IPS-11a (cell line): ENCODE data around the gene ZNF521.

Experiments
- H3K4me3 ChIP-seq: one replicate; pipeline ENCODE4 v1.5.1; 2013; ENCODE audit warnings: low read depth, low read length, control low read depth

ZNF521 gene

GRCh38 chr18:25171334-25171733 lies 180.6 kb downstream of the ZNF521 start:
- H3K4me3 ChIP-seq, result no peak overlapping the region

DNA sequence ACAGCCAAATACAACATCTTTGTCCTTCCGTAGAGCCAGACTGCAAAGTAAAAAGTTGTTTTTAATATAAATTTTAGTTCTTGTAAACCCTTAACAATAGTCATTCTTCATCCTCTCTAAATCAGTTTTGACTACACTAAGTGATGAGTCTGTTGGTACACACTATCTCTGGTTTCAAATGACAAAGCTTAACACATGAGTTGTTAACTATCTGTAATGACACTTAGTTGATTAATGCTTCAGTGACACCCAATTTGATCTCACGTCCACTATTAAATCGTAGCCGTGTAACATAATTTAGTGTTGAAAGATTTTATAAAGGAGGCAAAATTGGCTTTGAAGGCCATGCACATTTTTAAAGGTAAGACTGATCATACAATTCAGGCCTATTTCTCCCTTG lies 181.6 kb downstream of the ZNF521 start:
- H3K4me3 ChIP-seq, result no peak overlapping the region

GRCh38 chr18:25169701-25170100 lies 182.3 kb downstream of the ZNF521 start:
- H3K4me3 ChIP-seq, result no peak overlapping the region

DNA sequence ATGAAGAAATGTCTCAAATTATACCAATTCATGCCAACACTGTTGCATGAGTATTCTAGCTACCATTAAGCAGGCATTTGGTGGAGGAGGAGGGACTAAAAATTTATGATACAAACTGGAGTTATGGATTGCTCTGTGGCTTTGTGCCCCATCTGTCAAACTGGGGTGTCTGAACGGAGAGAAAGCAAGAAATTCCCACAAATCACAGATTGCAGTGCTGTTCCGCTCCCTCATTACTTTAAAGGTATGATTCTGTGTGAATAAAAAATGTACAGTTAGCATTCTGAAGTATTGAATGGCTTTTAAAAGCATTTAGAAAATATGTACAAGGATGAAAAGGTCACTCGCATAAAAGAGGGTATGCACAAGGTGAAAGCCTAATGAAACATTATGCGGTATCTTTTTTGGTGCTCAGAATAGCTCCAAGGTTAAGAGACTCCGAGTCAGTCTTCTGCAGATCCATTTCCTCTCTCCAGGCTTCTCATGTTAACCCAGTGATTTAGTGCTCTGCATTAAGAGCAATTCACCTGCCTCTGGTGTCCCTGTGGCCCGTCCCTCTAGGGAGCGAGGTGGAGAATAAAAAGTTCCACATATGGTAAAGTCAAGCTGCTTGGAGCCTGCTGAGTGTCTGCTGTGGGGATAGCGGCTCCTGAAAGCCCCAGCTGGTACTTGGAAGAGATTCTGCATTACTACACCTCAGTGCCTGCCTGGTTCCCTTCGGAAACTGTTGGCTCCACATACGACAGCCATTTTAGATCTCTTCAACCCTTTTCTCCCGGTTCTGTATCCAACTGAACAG lies 184.2 kb downstream of the ZNF521 start:
- H3K4me3 ChIP-seq, result no peak overlapping the region

- H3K4me3 ChIP-seq, result no peak overlapping the region
Measured at GRCh38 chr18:25166113-25166512, 185.9 kb downstream of the ZNF521 start.

DNA sequence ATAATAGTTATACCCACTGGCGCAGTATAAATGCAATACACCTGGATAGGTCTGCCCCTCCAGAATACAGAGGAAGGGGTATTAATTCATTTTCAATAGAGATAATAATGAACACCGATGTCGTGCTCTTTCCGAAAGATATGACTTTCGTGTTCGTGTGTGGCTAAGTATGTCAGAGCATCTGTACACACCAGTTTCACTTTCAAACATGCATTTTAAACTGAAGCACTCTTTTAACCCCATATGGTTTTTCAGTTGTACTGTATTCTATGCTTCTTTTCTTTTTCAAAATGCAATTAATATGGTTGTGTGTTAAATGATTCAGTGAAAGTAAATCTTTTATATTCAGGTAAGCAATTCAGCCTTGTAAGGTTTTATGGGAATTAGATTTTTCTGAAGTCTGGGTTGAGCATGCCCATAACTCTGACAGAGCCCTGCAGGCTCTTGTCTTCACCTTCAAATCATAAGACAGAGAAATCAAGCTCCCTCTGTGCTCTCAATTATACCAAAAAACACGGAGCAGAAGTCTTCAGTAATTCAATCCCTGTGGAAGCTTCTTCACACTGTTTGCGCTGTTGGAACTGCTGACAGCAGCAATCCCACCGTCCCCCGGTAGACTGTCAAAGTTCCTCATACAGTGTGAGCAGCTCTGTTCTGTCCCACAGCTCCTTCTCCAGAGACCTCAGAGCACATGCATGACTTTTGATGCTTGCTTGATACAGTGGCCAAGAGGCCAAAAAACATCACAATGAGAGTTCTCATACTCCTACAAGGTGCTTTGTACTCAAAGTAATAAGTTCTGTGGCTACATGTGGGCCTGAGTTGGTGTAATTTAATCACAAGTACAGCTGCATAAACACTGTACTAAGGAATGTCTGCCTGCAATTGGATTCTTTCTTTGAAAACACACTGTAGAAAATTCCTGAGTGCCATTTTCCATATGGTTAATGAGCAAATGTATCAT lies 186.8 kb downstream of the ZNF521 start:
- no peak overlapping the region for H3K4me3 ChIP-seq

- no peak overlapping the region for H3K4me3 ChIP-seq
Measured at GRCh38 chr18:25164211-25164847, 187.6 kb downstream of the ZNF521 start.

DNA sequence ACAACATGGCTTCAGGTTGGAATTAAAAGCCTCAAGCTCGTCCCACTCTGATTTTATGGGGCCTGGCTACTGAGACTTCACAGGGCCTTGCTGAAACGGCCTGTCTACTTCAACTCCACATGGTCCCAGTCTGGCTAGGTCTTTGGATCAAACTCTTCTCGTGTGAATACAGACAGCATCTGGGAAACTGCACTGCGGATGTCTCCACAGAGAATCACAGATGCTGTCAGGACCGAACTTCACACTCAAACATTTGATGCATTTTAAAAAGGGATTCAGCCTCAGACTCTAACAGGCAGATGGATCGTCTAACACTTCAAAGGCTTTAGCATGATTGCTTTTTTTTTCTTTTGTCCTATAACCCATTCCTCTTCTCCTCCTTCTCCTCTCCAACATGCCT lies 198.5 kb downstream of the ZNF521 start:
- no peak overlapping the region for H3K4me3 ChIP-seq

DNA sequence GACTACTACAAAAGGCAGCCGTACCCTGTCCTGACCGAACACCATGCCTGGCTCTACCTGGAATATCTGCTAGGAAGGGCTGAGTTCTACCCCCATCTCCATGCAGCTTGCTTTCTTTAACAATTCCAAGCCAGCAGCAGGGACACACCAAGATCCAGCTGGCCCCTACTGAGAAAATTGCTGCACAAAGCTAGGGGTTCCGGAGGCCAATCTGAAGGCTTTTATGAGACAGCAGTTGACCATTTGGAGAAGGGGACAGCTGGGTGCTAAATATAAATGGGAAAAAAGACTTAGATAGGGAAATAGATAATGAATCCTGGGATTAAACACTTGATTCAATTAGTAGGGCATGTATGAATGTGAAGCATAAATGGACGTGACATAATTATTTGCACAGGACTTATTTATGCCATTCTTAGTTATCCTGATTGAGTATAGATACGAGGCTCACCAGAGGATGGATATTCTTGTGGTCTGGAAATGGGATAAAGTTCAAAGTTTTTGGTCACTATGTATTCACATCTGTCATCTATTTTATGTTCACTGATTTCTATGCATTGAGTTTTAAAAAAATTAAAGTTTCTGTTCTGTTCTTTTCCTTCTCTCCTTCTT lies 204.0 kb downstream of the ZNF521 start:
- no peak overlapping the region for H3K4me3 ChIP-seq

DNA sequence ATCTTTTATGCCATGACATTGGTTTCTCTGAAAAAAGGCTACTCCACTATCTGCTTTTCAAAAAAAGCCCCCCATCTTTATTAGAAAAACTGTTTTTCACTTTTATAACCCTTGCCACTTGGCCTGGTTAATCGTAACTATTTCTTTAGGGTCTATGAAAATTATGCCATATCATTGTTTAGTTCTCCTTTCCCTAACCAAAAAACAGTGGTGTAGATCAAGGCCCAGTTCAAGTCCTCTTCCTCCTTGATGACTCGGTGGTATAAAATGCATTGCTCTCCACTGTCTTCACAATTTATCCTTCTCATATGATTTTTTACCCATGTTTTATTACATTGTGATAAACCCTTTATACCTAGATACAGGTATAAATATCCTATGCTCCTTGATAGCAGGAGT lies 205.5 kb downstream of the ZNF521 start:
- no peak overlapping the region for H3K4me3 ChIP-seq

DNA sequence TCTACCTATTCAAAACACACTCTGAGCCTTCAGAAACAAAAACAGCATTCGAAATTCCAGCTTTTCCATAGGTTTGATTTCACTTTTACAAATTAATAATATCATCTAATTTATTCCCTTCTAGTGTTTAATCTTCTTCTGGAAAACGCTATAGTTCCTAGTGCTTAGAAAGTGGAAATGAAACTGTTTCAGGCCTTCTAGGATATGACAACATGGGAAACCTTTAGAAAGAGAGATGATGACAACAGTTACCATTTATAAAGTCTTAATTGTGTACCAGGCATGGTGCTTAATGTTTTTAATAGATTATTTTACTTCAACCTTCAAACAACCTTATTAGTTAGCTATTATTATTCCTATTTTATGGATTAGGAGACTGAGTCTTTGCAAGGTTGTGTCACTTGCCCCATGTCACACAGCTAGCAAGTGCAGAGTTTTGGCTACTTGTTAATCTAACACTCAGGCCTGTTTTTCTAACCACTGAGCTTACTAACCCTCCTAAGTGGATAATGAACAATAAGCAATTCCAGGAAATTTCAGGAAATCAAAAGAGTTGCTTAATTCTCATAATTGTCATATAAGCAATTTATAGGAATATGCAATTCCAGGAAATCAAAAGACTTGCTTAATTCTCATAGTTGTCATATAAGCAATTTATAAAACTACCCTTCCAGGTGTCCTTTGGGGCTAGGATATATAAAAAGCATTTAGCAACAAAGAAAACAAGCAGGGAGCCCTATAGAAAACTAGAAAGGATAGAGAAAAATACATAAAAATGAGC lies 206.0 kb downstream of the ZNF521 start:
- H3K4me3 ChIP-seq, result no peak overlapping the region

DNA sequence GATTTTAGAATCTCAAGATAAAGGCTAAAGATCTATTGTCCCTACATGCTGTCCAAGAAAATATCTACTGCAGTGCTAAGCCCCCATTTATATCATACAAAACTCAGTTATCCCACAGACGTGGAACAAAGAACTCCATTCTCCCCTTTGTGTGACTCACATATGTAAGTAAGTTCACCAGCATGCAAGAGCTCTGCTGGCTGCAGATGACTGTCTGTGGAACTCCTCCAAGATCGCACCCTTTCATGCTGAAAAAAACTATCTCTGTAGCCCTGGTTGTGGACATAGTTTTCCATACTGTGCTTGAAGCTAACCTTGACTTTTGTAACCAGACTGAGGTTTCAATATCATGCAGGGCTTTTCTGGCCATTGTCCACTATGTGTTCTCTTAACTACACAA lies 207.1 kb downstream of the ZNF521 start:
- H3K4me3 ChIP-seq, result no peak overlapping the region

DNA sequence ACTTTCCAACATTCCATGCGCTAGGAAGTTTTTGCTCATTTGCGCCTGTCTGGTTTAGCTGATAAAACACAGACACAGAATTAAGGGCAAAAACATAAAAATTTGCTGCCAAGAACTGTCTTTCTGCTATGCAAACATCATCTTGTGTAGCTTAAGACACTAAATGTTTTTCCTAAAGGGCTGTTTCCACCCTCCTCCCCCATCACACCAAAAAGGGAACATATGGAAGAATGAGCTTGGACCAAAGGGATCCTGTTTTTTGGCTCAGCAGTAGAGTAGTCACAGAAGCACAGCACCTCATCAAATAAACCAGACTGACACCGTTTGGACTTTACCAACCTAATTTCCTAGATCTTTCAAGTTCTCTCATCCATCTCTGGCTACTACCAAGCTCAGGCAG lies 210.1 kb downstream of the ZNF521 start:
- no peak overlapping the region for H3K4me3 ChIP-seq

- no peak overlapping the region for H3K4me3 ChIP-seq
Measured at GRCh38 chr18:25141399-25141798, 210.6 kb downstream of the ZNF521 start.

- no peak overlapping the region for H3K4me3 ChIP-seq
Measured at GRCh38 chr18:25140962-25141308, 211.0 kb downstream of the ZNF521 start.

DNA sequence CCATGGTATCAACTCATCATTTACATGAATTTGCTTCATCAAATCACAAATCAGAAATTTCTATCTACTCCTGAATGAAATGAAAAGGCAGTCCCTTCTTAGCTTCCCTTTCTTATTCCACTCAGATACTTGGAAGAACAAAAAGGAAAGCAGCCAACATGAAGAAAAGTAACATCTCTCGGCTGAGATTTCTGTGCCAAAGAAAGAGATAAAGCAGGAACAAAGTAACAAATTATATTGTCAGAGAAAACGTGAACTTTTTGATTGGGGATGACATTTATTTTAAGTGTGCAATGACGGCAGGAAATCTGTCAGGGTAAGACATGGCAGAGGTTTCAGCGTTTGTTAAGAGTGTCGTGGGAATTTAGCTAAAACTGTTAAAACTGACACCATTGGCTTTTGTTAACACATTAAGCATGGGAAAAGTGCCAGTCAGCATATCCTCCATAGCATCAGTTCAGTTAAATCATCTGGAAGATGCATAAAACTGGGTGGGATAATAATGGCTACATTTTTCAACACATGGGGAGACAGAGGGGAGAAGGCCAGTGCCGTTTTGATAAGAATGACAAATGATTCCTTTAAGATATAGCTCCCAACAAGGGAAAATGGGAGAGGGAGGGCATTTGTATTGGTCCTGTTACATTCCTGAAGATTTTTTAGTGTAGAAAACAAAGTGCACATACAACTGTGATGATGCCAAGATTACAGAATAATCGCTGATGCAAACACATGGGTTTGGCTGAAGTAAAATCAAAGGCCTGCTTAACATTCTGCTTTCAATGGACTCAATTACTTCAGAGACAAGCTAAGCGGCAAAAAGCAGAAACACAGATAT lies 211.6 kb downstream of the ZNF521 start:
- no peak overlapping the region for H3K4me3 ChIP-seq

DNA sequence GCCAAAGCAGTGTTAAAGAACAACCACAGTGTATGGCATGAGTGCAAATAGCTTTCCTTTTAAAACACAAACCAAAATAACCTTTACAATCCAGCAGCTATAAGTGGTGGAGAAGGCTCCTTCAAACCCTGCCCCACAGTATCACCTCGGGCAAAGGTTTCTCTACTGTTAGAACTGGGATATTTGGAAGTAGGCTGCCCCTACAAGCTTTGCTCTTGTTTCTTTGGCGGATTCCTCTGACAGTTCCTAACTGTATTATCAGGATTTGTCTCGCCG lies 214.8 kb downstream of the ZNF521 start:
- H3K4me3 ChIP-seq, result no peak overlapping the region

DNA sequence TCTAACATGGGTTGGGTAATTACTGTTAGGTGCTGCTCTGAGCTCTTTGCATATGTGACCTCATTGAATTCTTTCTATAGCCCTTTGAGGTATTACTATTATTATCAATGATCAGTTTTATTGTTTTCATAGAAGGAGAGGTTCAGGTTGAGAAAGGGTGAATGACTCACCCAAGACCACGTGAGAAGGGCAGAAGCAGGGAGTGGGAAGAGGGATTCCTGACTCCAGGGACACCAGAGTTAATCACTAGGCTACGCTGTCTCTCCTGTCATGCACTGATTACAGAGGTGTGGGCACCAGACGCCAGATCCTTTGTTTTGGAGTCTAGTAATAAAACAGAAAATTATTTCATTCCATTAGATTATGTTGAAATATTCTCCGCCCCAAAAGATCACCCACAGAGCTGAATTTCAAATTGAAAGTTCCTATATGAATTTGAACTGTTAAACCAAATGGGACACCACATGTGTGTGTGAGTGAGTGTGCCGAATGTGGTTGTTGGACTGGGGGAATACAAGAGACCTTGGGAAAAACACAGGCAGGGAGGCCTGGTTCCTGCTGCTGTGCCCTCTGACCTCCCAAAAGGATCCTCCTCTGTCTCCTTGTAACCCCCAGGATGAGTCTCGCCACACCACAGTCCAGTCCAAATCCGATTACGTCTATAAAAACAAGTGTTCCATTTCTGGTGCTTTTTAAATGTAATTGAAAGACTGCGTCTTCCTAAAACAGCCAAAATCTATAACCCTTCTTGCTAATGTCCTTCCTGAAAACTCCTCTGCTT lies 215.4 kb downstream of the ZNF521 start:
- H3K4me3 ChIP-seq, result no peak overlapping the region

GRCh38 chr18:25134861-25135260 lies 217.1 kb downstream of the ZNF521 start:
- H3K4me3 ChIP-seq, result no peak overlapping the region
